SKM-1 treated with dmso at 0.1 percent for 144 hours (cell line): ENCODE measurements around the gene ATP8A2.
"Not testable (repeated sequence)": the region's sequence is repeated elsewhere in the genome, so short reads cannot be mapped to it uniquely, and the experiment has no call there.

Experiments
- DNase-seq: peaks from one replicate; lab custom pipeline; 2025; ENCODE audit not compliant: unreplicated experiment; lab: John Stamatoyannopoulos, UW

ATP8A2 gene

DNA sequence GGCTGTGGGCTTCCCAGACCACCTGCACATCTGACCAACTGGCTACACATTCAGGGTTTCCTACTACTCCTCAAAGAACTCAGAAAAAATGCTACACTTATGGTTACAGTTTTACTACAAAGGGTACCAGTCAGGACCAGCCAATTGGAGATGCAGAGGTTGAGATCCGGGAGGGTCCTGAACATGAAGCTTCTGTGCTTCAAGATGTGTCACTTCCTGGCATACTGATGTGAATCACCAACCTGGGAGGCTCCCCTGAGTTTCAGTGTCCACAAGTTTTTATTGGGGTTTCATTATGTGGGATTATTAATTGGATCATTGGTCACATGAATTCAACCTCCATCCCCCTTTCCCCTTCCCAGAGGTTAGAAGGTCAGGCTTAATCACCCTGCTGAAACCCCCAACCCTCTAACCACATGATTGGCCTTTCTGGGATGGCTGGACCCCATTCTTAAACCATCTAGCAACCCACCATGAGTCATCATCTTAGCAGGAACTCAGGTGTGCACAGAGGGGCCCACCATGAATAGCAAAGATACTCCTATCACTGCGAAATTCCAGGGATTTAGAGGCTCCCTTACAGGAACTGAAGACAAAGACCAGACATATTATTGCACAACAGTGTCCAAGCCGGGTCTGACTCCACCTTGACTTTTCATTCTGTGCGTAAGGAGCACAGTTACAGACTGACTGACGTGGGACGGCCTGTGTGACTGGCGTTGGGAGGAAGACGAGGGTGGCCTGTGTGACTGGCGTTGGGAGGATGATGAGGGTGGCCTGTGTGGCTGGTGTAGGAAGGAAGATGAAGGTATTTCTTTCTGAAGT is 90.7 kb downstream of the ATP8A2 start:
- DNase-seq, result no peak

- no peak for DNase-seq
Observed at GRCh38 chr13:25463496-25463895, 91.7 kb downstream of the ATP8A2 start.

DNA sequence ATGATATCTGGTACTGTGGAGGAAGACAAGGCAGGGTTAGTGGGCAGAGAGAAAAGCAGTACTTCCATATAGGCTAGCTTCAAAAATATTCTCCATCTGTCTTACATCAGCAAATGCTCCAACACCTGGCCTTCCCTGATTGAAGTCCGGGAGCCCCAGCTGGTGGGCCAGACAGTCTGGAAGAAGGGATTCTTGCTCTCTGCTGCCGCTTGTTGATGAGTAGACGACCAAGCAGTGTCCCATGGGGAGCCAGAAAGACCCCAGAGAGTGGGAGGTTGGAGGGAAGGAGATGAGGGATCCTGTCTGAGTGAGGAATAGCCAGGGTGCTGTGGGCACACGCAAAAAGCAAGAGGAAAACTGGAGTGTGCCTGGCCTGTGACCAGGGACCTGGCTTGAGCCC is 95.1 kb downstream of the ATP8A2 start:
- no peak for DNase-seq

DNA sequence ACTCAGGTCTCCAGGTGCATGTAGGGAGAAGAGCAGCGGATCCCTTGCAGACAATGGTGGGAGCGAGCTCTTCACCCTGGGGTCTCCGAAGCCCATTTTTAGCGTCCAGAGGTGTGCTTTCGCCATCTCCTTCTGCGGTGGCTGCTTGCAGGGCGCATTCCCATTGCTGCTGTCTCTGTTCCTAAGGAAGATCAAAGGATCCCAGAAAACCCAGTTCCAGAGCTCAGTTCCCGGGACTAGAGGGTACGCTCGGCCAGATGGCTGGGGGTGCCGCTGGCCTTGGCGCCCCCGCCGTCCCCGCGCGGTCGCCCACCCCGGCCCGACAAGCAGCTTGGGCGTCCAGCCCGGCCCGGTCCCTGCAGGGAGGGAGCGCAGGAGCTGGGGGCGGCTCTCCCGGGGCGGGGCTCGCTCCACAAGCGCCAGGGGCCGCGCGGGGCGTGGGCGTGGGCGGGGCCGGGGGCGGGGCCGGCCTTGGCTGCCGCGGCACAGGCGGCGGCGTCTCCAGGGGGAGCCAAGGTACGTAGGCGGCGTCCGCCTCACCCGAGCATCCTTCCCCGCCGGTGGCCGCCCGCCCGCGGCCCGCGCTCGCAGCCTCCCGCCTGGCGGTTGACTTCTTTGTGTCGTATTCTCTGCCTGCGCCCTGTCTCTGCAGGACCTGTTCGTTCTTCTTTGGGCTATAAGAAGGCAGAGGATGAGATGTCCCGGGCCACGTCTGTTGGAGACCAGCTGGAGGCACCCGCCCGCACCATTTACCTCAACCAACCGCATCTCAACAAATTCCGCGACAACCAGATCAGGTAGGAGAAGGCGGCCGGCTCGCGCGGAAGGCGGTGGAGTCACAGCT is 96.8 kb downstream of the ATP8A2 start:
- DNase-seq, result no peak

- no peak for DNase-seq
Observed at GRCh38 chr13:25469169-25469525, 97.4 kb downstream of the ATP8A2 start.

DNA sequence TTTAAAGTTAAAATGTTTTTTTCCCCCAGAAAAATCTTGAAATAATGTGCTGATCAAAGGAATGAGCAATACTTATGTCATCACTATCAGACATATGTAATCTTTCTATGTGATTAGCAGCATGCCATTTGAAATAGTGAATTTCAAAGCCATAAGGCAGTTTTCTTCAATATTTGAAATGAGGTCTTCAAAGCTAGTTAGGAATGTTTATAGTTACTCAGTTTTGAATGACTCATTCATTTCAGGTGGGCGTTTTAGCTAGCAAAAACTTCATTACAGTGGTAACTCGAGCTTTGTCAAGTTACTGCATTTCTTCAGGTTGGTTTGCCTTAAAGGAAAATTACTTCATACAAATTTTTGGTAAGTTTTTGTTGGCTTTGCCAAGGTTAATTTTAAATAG is 102.1 kb downstream of the ATP8A2 start:
- DNase-seq, result no peak

DNA sequence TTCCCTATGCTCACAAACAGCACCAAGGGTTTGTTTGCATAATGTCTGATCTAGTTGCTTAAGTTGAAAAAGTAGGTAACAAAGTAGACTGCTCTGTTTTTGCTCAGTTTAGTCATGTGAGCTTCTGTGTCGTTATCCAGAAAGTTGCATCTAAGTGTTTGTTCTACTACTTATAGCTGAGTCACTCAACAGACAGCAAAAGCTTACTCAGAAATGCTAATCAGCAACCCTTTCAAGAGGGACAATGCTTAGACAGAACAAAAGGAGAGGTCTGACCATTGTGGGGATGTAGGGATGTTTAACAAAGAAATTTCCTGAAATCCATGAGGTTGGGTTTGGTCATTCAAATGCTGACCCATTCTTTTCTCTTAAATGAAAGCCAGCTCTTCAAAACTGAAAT is 106.4 kb downstream of the ATP8A2 start:
- DNase-seq, result no peak

DNA sequence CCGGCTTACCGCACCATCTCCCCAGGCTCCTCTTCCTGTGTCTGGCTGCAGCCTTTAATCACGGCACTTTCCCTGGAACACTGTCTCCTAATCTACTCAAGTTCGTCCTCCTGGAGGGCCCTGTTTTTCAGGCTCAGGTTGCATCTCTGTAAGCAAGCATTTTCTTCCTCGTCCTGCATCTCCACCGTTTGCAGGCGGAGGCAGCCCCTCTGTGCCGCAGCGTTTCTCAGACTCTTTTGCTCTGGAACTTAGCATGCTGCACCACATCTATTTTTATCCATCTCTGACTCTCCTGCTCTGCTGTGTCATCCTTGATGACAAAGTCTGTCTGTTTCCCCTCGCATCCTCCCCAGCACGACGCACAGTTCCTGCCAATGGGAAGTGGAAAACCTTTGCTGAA is 117.5 kb downstream of the ATP8A2 start:
- no peak for DNase-seq

GRCh38 chr13:25490236-25490635 is 118.5 kb downstream of the ATP8A2 start:
- DNase-seq, result no peak

DNA sequence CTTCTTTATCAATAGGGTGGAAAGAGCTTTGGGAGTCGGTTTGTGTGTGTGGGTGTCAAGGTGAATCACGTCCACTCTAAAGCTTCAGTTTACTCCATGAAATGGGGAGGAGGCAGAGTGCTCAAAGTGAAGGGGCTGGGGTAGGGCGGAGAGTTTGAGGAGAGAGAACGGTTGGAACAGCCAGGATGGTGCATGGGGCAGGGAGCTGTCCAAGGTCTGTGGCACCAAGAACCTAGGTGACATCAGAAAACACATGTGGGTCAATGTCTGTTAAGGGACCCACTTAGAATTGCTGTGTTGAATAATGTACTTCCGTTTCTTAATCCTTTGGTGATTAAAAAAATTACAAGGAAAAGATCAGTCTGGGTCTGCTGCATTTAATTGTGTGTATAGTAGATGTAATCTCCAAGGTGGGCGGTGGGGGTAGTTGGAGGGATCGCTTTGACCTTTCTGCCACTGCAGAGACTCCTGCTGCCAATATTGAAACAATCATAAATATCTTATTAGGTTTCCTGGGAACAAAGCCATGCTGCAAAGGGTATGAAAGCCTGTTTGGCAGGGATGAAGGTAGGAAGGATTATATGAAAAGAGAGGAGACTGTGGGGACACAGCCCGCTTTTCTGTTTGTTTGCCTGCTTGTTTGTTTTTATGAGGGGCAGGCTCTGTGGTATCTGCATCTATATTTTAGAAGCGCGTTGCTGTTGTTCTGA is 122.3 kb downstream of the ATP8A2 start:
- DNase-seq, result no peak

- no peak for DNase-seq
Observed at GRCh38 chr13:25494698-25495411, 123.1 kb downstream of the ATP8A2 start.

- DNase-seq, result no peak
Observed at GRCh38 chr13:25501231-25501630, 129.5 kb downstream of the ATP8A2 start.

- no peak for DNase-seq
Observed at GRCh38 chr13:25502031-25502430, 130.3 kb downstream of the ATP8A2 start.

- DNase-seq, result no peak
Observed at GRCh38 chr13:25502551-25502950, 130.8 kb downstream of the ATP8A2 start.

DNA sequence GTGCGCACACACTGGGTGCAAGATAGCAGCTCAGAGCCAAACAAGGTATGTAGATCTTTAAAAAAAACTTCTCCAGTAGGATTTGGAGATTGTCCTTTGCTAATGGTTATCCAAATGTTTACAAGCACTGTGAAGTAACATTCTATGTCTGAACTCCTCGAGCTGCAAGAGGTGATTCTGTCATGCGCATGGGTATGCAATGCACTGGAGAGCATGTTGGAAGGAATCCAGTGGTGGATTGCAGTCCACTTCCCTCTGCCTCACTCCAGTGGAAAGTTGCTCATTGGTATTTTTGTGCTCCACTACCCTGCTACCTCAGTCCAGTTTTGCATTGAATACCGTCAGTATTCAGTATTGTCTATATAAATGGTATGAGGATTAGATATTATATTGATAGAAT is 132.1 kb downstream of the ATP8A2 start:
- no peak for DNase-seq

DNA sequence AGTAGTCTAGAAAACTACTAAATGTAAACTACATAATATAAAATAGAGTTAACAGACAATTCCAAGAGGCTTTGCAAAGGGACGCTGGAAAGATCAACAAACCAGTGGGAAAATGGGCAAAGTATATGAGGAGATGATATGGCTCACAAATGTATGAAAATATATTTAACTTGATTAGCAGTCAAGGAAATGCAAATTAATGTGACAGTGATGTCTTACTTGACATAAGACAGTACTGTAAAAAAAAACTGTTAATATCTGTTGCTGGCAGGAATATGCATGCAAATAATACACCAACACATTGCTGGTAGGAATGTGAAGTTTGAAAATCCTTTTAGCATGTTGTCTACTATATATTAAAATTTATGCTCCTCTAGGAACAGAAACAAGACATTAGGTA is 136.1 kb downstream of the ATP8A2 start:
- DNase-seq, result no peak

- not testable (repeated sequence) for DNase-seq
Observed at GRCh38 chr13:25513060-25513459, 141.3 kb downstream of the ATP8A2 start.

DNA sequence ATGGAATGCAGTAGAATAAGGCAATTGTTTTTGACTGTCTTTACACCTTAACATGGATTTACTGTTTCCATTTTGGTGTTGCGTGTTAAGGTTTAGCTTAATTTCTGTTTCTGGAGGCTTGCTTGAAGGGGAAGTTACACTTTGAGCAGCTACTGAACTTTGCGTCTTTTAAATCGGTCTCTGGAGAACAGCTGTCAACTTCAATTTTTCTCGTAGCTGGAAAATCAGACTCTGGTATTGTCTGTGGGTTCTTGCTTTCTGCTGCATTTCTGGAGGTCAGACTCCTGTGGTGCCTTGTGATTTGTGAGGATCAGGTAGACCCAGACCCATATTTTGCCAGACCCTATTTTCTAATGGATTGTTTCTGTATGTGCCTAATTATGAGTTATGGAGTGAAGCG is 146.7 kb downstream of the ATP8A2 start:
- DNase-seq, result no peak

- DNase-seq, result no peak
Observed at GRCh38 chr13:25525884-25526283, 154.1 kb downstream of the ATP8A2 start.

DNA sequence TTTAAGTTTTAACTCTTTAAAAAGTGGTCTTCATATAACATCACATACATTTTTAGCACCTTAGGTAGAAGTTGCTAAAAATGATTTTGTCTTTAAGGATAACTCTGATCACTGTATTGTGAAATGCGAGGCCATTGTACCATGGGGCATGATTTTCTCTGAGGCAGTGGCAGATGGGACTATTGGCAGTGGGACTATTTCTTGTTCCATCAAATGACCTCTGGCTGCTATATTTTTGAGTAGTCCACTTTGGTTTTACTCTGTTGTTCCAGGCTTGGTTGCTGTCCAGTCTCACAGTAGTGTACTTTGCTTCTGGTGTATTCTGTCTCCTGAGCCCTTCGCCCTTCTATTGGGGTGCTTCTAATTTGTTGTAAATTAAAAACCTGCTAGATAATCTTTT is 156.5 kb downstream of the ATP8A2 start:
- DNase-seq, result no peak

GRCh38 chr13:25529425-25529824 is 157.7 kb downstream of the ATP8A2 start:
- no peak for DNase-seq
